CD4-positive, alpha-beta T cell treated with Interleukin-1 beta for 1 hour (primary cell): ENCODE data around the gene GID4.

ENCODE experiments used
- DNase-seq, 2 donors: peaks; one replicate each; pipeline ENCODE4 v3.0.0-alpha.2; 2020 to 2022

The GID4 gene

DNA sequence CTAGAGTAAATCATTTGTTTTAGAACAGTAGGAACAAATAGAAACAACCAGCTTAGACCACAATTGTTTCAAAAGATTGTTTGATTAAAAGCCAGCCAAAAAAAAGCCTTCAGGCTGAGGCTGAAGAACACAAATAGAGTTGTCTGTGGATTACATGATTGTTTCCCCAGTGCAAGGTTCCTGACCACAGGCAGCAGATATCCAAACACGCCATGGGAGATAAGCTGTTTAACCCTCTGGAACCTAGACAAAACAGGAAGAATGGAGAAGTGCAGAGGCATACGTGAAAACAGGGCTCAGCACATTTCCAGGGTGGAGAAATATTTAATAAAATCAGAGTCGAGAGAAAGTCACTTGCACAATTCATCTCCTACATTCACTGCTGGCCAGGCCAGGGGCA is 21.2 kb upstream of the GID4 start:
- no peak for DNase-seq

DNA sequence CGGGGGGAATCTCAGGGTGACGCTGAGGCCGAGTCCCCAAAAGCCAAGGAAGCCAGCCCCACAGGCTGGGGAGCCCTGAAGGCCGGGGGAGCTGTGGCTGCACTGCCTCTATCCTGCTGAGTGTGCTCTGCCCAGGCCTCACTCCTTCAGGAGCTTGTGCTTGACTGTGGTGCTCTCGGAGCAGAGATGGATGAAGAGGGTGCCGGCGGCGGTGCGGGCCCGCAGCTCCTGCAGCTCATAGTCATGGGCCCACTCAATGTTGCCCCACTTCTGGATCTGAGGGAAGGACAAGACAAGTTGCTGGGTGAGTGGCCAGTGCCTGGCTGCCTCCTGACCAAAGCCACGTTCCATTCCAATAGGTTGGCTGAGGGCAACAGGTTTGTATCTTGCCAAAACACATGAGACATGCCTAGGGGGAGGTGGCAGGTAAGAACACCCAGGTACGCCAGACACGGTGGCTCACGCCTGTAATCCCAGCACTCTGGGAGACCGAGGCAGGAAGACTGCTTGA is 20.7 kb upstream of the GID4 start:
- DNase-seq = no peak

DNA sequence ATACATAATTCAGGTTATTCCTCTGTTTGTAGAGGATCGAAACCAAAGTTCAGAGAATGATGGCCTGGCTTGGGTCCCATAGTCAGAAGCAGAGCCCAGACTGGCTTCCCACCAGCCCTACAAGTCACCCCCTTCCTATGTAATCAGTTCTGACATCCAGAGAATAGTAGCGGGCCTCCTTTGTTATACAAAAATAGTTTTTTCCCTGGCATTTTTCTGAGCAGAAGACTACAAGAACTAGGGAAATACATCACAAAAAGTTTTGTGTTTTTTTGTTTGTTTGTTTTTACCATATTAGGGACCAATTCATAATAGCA is 19.4 kb upstream of the GID4 start:
- no peak for DNase-seq

DNA sequence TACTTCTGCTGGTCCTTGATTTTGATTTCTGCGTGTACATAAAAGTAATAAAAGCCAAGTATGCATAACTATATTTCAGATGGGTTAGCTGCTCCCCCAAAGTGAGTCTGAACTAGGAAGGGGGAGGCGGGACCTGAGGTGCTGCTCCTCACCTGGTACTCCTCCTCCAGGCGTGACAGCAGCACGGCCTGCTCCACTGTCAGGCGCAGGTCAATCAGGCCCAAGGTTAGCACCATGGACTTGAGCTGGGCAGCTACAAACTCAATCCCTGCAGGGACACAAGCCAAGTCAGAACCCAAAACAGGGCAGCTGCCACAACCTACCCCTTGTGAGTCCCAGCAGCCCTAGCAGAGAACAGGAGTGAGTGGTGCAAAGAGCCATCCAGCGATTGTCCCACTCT is 18.2 kb upstream of the GID4 start:
- DNase-seq = no peak

DNA sequence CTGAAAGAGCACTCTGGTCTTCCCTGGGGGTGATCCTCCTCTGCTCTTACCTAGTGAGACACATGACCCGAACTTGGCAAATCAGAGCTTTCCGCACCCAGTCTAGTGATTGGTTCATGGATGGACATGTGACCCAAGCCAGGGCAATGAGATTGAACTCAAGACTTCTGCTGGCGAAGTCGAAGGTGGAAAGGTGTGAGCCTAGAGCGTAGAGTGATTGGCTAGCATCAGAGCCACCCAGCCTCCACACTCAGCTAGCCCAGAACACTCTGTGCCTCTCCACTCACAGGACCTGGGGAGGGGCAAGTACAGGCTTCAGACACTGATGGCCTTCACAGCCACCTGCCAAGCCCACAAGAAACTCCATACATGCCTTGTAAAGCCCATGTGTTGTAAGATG is 17.8 kb upstream of the GID4 start:
- no peak for DNase-seq

DNA sequence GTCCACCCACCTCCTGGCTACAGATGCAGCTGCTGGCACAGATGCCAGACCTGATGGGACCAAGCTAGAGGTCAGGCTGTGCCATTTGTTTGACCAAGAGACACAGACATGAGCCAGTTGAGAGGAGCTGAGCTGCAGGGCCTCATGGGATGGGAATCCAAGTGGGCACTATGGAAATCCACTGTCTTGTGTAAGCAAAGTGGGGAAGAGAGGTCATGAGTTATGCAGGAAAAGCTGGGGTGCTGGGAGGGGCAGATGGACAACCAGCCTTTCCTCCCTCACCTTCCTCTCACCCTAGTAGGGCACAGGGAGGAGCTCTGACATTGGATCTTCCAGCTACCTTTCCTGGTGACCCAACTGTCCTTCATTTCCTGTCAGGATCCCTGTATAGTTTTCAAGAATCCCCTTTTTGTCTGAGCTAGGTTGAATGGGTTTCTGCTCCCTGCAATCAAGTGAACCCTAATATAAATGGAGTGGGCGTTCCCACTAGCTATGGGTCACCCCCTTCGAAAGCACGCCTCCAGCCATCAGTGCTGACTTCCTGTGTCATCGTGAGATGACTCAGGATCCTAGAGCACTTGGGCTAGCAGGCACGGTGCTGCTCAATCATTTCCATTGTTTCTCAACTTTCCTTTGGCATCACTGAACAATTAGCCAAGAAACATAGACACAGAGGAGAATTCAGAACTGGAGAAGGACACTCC is 13.8 kb upstream of the GID4 start:
- DNase-seq = peak; percentile 22 to 64

DNA sequence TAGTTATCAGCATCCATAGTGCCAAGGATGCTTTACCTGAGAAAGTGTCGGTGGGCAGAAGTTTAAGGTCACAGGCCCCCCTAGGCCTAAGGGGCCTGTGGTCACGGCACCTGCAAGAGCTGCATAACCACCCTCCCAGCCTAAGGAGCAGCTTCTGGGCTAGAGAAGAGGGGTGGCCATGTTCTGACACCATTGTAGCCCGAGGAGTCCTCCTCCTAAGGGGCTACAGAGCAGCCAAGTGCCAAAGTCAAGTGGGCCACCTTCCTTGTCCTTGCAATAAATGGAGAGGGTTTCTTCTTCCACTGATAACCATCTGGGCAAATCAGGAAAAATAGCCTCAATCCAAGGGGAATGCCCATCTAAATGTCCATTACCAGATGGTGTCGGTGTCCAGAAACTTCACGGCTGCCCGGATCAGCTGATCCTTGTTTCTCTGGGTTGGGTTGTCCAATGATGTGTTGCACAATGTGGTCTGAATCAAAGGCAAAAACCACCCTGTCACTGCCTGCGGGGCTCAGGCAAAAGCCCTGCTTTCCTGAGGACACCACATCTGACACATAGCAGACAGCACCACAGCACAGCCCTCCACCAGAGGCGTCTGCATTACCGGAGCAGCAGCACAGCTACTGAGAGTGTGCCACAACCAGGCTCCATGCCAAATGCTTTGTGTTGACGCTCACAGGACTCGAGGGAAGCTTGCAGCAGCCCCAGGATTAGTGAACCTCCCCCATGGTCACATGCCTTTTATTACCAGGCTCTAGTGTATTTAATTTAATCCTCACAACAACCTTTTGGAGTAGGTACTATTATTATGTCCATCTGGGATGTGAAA is 13.0 kb upstream of the GID4 start:
- peak; percentile 17 to 75 for DNase-seq

DNA sequence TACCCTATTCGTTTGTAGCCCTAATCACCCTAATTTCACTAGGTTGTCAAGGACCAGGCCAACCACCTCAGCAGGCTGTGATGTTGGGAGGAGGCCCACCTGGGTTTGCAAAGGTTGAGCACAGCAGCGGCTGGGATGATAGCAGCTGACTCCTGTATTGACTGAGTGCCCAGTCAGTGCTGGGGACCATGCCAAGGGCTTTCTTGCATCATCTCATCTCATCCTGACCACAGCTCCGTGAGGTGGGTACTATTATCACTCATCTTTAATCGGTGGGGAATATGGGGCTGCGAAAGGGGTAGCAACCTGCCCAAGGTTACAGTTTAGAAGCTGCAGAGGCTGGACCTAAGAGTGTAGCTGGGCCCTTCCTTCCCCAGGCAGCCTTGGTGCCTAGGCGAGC is 11.9 kb upstream of the GID4 start:
- DNase-seq = no peak

DNA sequence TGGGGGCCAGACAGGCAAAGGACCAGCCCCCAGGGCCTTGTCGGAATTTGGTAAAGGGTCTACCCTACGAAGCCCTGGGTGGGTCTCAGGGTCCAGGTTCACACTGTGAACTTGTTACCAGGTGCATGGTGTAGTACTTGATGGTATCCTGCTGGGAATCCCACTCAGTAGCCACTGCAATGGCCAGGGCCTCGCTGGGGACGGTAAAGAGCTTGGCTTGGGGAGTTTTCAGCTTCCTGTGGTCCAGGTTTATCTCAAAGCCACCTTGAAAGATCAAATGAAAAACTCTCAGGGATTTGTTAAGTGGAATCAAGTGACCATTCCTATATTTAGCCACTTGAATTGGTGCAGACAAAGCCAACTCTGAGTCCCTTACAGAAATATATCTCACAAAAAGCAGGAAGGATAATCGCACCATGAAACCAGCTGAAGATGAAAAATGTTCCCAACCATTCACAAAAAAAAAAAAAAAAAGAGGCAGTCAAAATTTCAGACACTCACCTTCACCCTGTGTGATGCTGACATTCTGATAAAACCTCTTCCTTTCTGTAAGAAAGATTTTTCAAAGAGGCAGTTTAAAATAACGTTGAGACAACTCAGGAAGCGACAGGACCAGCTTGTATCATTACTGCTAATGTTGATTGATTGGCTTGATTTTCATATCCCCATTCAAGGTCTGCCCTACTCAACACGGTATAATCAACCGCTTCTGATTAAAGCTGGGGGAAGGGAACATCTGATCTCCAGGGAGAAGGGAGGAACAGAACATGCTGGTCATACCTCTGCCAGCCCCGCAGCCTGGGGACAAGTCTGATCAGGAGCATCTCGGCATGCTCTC is 10.9 kb upstream of the GID4 start:
- no peak for DNase-seq

DNA sequence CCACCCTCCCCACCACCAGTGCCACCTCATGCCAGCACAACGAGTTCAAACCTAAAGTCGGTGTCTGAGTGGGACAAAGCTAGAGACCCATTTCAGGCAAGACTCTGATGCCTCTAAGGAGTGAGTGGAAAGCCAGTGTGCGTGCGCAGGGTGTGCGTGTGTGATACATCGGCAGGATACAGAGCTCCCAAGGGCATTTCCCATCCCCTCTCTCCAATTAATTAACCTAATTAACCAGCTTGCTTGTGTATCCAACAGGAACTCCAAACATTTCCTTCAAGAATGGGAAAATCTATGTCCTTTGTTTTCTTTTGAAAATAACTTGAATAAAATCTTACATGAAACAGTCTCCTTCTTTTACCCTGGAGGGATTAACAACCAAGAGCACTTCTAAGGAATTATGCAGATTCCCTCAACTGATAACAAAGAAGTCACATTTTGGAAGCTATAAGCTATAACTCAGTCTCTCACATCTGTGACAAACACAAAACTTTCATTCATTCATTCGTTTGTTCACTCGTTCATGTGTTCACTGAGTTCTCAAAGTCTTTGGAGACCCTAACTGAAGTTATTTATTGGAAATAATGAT is 10.2 kb upstream of the GID4 start:
- DNase-seq = no peak

DNA sequence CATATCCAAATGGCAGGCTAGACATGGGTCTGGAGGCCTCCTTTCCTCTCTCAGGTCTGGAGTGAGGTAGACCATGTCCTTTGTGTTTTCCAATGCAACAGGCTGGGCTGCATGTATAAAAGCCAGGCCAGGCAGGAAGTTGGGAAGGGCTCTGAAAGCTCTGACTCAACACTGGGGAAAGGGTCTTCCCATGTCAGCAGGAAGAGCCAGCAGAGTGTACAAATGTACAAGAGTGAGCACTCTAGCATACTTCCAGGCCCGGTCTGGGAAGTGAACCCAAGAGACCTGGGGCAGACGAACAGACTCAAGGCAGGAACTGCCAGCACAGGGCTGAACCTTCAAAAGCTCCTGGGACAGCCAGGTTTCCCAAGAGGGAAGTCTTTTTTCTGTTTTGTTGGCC is 7.3 kb upstream of the GID4 start:
- DNase-seq = no peak

DNA sequence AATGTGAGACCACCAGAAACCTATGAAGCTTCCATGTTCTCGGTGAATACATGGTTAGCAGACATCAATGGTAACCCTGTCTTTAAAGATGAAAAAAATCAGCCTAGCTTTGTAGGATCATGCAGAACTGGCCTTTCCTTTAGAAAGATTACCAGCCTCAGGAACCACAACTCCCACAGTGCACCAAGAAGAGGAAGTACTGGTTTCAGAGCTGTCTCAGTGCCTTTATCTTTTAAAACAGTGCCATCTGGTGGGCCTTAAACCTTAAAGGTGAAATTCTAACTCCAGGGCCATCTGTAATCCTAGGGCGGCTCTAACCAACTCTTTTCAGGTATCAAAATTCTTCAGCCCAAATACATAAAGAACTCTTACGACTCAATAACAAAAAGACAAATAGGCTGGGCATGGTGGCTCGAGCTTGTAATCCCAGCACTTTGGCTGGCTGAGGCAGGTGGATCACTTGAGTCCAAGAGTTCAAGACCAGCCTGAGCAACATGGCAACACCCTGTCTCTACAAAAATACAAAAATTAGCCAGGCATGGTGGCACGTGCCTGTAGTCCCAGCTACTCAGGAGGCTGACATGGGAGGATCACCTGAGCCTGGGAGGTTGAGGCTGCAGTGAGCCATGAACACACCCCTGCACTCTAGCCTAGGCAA is 5.6 kb upstream of the GID4 start:
- DNase-seq = peak; percentile 67 to 81

DNA sequence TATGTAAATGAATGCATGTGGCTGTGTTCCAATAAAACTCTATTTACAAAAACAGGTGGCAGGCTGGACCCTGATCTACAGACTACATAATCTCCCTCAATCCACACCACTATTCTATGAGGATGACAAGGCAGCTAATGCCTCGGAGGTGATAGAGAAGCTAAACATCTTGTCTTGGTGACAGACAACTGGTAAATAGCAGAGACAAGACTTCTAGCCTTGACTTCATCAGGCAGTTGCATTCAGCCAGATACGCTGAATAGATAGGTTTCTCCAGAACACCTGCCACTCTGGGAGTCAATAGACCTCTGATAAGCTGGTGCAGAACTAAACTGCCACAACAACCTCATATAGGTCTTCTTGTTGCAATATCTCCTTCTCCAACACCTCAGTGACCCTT is 3.5 kb upstream of the GID4 start:
- DNase-seq = no peak

DNA sequence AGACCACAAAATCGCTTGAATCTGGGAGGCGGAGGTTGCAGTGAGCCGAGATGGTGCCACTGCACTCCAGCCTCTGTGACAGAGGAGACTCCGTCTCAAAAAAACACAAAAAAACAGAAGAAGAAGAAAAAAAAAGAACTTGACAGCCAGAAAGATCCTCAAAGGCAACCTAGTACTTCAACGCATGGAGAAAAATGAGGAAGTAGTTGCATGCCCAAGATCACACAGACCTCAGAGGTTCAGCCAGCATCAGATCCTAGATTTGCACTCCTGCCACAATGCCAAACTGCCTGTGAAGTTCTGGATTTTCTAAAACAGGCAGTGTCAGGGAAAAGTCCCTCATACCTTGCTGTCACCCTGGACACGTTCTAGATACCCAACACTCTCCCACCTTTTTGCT is 1.7 kb upstream of the GID4 start:
- peak in 1 of 2 donors; percentile 9 for DNase-seq

DNA sequence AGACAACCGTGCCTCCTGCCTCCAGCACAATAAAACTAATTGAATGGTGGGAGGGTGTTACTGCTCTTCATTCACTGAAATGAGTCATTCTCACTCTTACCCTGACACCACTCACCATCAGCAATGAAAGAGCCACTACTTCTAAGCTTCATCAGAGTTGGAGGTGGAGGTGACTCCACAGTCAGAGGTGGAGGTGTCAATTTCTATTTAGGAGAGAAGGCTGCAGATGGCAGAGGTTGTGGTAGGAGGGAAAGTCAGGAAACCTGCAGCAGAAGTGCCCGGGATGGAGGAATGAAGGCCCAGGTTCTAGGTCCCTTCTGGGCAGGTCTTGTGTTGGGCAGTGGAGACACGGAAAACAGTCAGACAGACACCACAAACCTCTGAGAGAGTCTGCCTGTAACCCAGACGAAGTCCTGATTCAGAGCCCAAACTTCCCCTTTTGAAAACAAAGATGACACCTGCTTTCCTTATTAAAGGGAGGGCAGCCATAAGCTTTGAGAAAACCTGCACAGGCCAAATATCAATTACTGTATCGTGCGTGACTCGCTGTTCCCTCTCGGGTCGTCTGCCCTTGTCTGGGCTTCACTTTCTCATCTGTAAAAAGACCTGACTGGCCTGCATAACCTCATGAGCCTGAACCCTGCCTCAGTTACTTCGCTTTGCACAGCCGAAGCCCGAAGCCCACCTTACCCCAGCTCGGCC is 908 bp upstream of the GID4 start:
- DNase-seq = peak in 1 of 2 donors; percentile 28

DNA sequence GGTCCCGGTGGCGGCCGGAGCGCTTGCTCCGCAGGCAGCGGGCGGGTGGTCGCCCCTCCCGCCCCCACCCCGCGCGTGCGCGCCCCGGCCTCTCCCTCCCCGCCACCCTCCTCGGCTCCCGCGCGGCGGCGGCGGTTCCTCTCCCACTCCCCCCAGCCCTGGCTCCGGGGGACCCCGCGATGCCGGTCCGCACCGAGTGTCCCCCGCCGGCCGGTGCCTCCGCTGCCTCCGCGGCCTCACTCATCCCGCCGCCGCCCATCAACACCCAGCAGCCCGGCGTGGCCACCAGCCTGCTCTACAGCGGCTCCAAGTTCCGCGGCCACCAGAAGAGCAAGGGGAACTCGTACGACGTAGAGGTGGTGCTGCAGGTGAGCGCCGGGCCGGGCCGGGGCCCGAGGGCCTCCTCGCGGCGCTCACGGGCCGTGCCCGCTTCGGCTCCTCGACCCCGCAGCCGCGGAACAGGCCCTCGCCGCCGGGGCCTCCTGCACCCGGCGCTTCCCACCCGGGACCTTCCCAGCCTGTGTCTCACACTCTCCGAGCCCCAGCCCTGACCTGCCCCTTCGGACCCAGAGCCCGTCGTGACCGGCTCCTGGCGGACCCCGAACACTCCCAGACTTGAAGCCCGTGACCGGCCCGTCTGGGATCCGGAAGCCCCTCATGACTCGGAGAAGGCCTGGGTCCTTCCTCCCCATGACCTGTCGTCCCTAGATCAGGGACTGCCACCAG is 490 bp downstream of the GID4 start:
- DNase-seq = peak in 1 of 2 donors; percentile 37

DNA sequence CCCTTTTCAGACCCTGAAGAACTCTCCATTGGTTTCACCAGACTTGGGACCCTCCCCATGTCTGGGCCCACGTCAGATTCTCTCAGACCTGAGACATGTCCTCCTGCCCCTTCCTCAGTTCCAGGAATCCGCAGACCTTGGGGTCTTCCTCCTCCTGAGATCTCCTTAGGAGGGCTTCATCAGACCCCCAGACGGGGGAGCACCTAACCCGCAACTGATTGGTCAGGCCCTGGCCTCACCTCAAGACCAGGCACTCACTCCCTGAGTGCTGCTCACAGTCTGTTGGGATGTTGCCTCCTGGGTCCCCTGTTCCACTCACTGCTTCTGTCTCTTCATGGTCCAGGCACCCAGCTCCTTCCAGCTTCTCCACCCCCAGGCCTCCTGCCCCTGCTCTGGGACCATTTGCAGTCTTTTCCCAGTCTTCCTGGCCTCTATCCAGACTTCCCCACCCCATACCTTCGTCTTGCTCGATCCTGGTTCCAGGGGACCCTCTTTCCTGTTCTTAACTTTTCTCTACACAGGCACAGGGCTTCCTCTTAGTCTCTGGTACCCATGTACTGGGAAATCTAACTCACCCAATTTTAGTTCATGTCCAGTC is 1.2 kb downstream of the GID4 start:
- DNase-seq = no peak

DNA sequence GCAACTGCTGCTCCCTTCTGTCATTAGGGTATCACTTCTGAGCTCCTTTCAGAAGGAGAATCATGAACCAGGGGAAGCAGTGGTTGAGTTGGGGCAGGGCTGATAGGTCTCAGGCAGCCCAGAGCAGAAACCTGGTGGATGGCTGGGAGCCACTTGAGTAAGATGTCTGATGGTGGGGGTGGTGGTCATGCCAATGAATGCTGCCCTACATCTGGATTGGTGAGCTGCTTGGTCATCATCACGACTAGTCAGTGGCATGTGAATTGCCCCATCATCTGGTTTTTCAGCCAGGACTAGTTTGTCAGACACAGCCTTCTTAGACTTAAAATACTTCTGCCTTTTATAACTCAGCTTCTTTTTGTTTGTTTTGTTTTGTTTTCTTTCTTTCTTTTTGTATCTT is 2.6 kb downstream of the GID4 start:
- no peak for DNase-seq

DNA sequence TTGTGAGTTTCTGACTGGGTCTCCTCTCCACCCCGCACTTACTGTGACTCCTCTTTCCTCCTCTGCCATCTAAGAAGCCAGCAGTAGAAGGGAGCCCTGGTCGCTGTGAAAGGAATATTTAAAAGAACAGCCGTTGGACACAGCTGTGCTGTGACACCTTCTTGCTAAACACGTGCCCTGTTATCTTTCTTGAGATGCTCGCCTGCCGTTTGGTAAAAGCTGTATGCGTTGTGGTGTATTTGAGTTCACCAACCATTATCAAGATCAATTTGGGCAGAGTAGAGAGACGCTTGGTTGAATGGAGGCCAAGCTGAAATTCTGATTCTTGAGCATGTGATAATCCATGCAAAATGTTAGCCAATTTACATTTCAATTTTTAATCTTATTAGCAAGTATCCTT is 3.8 kb downstream of the GID4 start:
- DNase-seq = no peak

DNA sequence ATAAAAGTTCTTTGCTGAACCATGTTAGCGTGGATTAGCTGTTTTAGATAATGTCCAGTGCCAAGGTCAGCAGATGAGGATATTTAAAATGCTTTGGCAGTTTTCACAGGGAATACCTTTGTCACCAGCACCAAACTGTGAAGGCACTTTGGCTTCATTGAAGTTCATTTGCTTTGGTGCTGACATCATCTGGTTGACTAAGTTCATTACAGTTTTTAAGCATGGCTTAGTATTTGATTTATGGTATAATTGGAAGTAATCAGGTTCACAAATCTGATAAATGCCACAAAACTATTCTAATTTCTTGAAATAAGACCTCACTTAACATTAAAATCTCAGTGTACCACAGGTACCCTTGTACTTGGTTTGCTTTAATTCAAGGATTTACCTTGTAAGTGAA is 4.3 kb downstream of the GID4 start:
- no peak for DNase-seq

DNA sequence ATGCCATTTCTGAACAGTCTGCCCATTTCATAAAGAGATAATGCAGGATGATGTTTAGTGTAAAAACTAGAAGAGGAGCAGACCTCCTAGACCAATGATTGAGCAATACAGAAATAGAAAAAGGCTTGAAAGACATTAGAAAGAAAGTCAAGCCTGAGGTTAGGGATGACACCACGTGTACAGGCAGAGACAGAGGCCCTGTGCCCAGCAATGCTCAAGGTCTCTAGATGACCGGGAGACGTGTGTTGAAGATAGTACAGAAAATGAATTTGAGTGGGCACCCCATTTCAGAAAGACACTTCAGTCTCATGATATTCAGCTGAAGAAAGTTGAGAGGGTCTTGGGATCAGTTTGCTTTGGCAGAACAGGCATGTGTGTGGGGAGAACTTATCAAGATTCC is 5.4 kb downstream of the GID4 start:
- no peak for DNase-seq
